GM12878 (cell line): Measurements from ENCODE around the gene CASP8. TPM values are rescaled to one million over a fixed set of nuclear protein-coding genes. Genes with fewer than 3 reads are reported as not detected.

Experiments
- ATF7 ChIP-seq: fragments of 450-650 bp; IDR thresholded peaks from 2 replicates; pipeline ENCODE4 v1.6.1; 2016; ENCODE audit warnings: low read depth, mild to moderate bottlenecking
- CEBPB ChIP-seq, 2 experiments: fragments of 150-350 bp in 1 of 2; IDR thresholded peaks; 2 replicates each; pipeline ENCODE4 v1.6.1; 2012 to 2014; ENCODE audit warnings: low read depth in 2 of 2, low read length in 2 of 2, borderline replicate concordance in 1 of 2, inconsistent platforms in 1 of 2
- EED ChIP-seq: sonication (generic); IDR thresholded peaks from 2 replicates; pipeline ENCODE4 v1.6.1; 2016; ENCODE audit warnings: antibody characterized with exemption, low read depth
- JUNB ChIP-seq: IDR thresholded peaks from 2 replicates; pipeline ENCODE4 v1.6.1; 2016; ENCODE audit warnings: antibody characterized with exemption, mild to moderate bottlenecking
- MEF2B ChIP-seq: fragments of 450-650 bp; IDR thresholded peaks from 2 replicates; pipeline ENCODE4 v1.6.1; 2018; ENCODE audit warnings: mild to moderate bottlenecking, moderate library complexity; ENCODE audit not compliant: partially characterized antibody, poor library complexity, severe bottlenecking
- PAX8 ChIP-seq: fragments of 450-650 bp; IDR thresholded peaks from 2 replicates; pipeline ENCODE4 v1.6.1; 2017; ENCODE audit warnings: mild to moderate bottlenecking, moderate library complexity
- RCOR1 ChIP-seq: conservative IDR thresholded peaks from 2 replicates; pipeline ENCODE4 v1.6.1; 2012; ENCODE audit warnings: low read depth, low read length, improper control_type of control experiment
- TBL1XR1 ChIP-seq: IDR thresholded peaks from 2 replicates; pipeline ENCODE4 v1.6.1; 2012; ENCODE audit warnings: low read depth, low read length, improper control_type of control experiment
- TCF12 ChIP-seq: IDR thresholded peaks from 2 replicates; pipeline ENCODE4 v1.6.1; 2011; ENCODE audit warnings: low read depth, mild to moderate bottlenecking, low read length
- TCF3 ChIP-seq: IDR thresholded peaks from 2 replicates; pipeline ENCODE4 v1.6.1; 2012; ENCODE audit warnings: low read depth, mild to moderate bottlenecking, low read length, borderline replicate concordance; ENCODE audit not compliant: insufficient read depth
- ZBED1 ChIP-seq: IDR thresholded peaks from 2 replicates; pipeline ENCODE4 v1.6.1; 2016; ENCODE audit warnings: borderline replicate concordance
- ZNF217 ChIP-seq: fragments of 450-650 bp; IDR thresholded peaks from 2 replicates; pipeline ENCODE4 v1.6.1; 2017; ENCODE audit warnings: antibody characterized with exemption, mild to moderate bottlenecking
- polyA plus RNA-seq, 11 experiments: library from polyadenylated mRNA; depleted of rRNA in 4 of 11; unstranded in 6 of 11; stranded (reverse) in 5 of 11; fragments of >200 nt; fragmentation: Nextera tagmentation in 4 of 11; fragmentation: Illumina TruSeq in 1 of 11; extraction: Ambion mirVana in 4 of 11; extraction: Trizol in 1 of 11; gene quantifications; 1 replicate in 1 of 11; 2 replicates in 10 of 11; pipeline versions ENCODE4 v1.2.1 to v1.2.3, GENCODE V29; 2011 to 2016; ENCODE audit warnings: inconsistent platforms in 2 of 11, missing spikeins in 2 of 11, low read depth in 1 of 11
- total RNA-seq, 4 experiments: library from RNA; depleted of rRNA in 3 of 4; stranded (reverse); fragments of >200 nt in 3 of 4; fragmentation: Illumina TruSeq in 1 of 4; extraction: Trizol in 1 of 4; gene quantifications; 2 replicates each; pipeline versions ENCODE4 v1.2.1 to v1.2.3, GENCODE V29; 2013 to 2021
- TF ChIP-seq, protein P1 (sequence below): fragments of 450-650 bp; IDR thresholded peaks from 2 replicates; pipeline ENCODE4 v1.6.1; 2017; ENCODE audit warnings: low read depth, mild to moderate bottlenecking, moderate library complexity
- TF ChIP-seq, protein P2 (sequence below), 3 experiments: IDR thresholded peaks in 2 of 3; conservative IDR thresholded peaks in 1 of 3; 2 replicates each; pipeline ENCODE4 v1.5.1; 2011; ENCODE audit warnings: low read depth in 3 of 3, low read length in 3 of 3, mild to moderate bottlenecking in 3 of 3, control low read depth in 2 of 3, moderate library complexity in 2 of 3, inconsistent platforms in 1 of 3, mixed read lengths in 1 of 3; ENCODE audit not compliant: control insufficient read depth in 2 of 3, insufficient read depth in 1 of 3; ENCODE audit errors: extremely low read depth in 1 of 3
- TF ChIP-seq, protein P3 (sequence below): fragments of 450-650 bp; IDR thresholded peaks from 2 replicates; pipeline ENCODE4 v1.6.1; 2016; ENCODE audit warnings: mild to moderate bottlenecking
- TF ChIP-seq, protein P4 (sequence below): IDR thresholded peaks from 2 replicates; pipeline ENCODE4 v1.6.1; 2011; ENCODE audit warnings: mild to moderate bottlenecking, low read depth, low read length, moderate library complexity; ENCODE audit not compliant: insufficient replicate concordance
- TF ChIP-seq, protein P5 (sequence below): IDR thresholded peaks from 2 replicates; pipeline ENCODE4 v1.6.1; 2011; ENCODE audit warnings: low read depth, mild to moderate bottlenecking, low read length, moderate library complexity, borderline replicate concordance; ENCODE audit errors: extremely low read depth
- TF ChIP-seq, protein P6 (sequence below): fragments of 450-650 bp; formaldehyde crosslinking; IDR thresholded peaks from 2 replicates; pipeline ENCODE4 v1.5.0; 2022; ENCODE audit warnings: mild to moderate bottlenecking, missing genetic modification characterization

CASP8 gene
- total and polyA plus RNA-seq, 10 of the 15 experiments (the other 5 are each of a cell fraction or from before 2014, with no cell fraction given), result 18.6 to 54.1 (median 39.9) TPM

DNA sequence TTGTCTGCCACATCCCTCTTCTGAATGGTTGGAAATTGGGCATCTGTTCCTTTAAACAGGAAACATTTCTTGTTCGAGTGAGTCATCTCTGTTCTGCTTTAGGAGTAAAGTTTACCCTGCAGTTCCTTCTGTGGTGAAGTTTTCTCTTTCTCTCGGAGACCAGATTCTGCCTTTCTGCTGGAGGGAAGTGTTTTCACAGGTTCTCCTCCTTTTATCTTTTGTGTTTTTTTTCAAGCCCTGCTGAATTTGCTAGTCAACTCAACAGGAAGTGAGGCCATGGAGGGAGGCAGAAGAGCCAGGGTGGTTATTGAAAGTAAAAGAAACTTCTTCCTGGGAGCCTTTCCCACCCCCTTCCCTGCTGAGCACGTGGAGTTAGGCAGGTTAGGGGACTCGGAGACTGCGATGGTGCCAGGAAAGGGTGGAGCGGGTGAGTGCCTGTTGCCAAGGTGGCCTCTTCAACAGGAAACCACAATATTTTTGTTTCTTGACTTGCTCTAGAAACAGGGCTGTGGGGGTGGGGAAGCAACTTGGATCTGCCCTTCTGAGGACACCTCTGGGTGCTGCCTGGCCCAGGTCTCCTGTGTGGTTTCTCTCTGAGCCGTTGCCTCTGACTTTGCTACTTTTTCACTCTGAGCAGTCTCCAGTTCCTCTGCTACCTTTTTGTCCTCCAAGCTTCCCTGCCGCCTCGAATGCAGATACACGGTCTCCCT, 2.2 kb upstream of the CASP8 start (continued):
- peak in 1 of 2 experiments; percentile 79; a peak in 1 of 4 replicates for TF ChIP-seq CEBPB (IDR thresholded peaks at IDR 0.05; ENCODE audit: borderline replicate concordance in 1 of 2, low read depth in 2 of 2, low read length in 2 of 2)
- TF ChIP-seq, protein P1, sequence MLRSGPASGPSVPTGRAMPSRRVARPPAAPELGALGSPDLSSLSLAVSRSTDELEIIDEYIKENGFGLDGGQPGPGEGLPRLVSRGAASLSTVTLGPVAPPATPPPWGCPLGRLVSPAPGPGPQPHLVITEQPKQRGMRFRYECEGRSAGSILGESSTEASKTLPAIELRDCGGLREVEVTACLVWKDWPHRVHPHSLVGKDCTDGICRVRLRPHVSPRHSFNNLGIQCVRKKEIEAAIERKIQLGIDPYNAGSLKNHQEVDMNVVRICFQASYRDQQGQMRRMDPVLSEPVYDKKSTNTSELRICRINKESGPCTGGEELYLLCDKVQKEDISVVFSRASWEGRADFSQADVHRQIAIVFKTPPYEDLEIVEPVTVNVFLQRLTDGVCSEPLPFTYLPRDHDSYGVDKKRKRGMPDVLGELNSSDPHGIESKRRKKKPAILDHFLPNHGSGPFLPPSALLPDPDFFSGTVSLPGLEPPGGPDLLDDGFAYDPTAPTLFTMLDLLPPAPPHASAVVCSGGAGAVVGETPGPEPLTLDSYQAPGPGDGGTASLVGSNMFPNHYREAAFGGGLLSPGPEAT, result peak; percentile 92
- peak; percentile 43; the same call in 1 of the 2 replicates for TF ChIP-seq TCF3
- peak; percentile 95 for TF ChIP-seq EED
- TF ChIP-seq, protein P2, sequence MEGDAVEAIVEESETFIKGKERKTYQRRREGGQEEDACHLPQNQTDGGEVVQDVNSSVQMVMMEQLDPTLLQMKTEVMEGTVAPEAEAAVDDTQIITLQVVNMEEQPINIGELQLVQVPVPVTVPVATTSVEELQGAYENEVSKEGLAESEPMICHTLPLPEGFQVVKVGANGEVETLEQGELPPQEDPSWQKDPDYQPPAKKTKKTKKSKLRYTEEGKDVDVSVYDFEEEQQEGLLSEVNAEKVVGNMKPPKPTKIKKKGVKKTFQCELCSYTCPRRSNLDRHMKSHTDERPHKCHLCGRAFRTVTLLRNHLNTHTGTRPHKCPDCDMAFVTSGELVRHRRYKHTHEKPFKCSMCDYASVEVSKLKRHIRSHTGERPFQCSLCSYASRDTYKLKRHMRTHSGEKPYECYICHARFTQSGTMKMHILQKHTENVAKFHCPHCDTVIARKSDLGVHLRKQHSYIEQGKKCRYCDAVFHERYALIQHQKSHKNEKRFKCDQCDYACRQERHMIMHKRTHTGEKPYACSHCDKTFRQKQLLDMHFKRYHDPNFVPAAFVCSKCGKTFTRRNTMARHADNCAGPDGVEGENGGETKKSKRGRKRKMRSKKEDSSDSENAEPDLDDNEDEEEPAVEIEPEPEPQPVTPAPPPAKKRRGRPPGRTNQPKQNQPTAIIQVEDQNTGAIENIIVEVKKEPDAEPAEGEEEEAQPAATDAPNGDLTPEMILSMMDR (IDR thresholded peaks at IDR 0.05 in 2 of 3, conservative IDR thresholded peaks at IDR 0.05 in 1 of 3; ENCODE audit: control insufficient read depth in 2 of 3, extremely low read depth in 1 of 3, insufficient read depth in 1 of 3, low read depth in 3 of 3, low read length in 3 of 3), result 0 out of 6 replicates have a peak, but pooled peaks of 1 of the 3 experiments have one; percentile 16
- TF ChIP-seq ATF7, result peak; percentile 81; the same call in 1 of the 2 replicates
- TF ChIP-seq, protein P3, sequence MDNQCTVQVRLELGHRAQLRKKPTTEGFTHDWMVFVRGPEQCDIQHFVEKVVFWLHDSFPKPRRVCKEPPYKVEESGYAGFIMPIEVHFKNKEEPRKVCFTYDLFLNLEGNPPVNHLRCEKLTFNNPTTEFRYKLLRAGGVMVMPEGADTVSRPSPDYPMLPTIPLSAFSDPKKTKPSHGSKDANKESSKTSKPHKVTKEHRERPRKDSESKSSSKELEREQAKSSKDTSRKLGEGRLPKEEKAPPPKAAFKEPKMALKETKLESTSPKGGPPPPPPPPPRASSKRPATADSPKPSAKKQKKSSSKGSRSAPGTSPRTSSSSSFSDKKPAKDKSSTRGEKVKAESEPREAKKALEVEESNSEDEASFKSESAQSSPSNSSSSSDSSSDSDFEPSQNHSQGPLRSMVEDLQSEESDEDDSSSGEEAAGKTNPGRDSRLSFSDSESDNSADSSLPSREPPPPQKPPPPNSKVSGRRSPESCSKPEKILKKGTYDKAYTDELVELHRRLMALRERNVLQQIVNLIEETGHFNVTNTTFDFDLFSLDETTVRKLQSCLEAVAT, result peak; percentile 90
- TF ChIP-seq ZBED1, result peak; percentile 74; the same call in 1 of the 2 replicates
- TF ChIP-seq, protein P4, sequence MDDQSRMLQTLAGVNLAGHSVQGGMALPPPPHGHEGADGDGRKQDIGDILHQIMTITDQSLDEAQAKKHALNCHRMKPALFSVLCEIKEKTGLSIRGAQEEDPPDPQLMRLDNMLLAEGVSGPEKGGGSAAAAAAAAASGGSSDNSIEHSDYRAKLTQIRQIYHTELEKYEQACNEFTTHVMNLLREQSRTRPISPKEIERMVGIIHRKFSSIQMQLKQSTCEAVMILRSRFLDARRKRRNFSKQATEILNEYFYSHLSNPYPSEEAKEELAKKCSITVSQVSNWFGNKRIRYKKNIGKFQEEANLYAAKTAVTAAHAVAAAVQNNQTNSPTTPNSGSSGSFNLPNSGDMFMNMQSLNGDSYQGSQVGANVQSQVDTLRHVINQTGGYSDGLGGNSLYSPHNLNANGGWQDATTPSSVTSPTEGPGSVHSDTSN, result peak; percentile 40
- TF ChIP-seq TBL1XR1, result peak; percentile 93
- peak; percentile 80 for TF ChIP-seq MEF2B
- peak; percentile 34; the same call in 1 of the 2 replicates for TF ChIP-seq PAX8
- TF ChIP-seq, protein P5, sequence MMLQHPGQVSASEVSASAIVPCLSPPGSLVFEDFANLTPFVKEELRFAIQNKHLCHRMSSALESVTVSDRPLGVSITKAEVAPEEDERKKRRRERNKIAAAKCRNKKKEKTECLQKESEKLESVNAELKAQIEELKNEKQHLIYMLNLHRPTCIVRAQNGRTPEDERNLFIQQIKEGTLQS, result no peak
- TF ChIP-seq JUNB, result peak; percentile 76
- TF ChIP-seq RCOR1, result no peak
- TF ChIP-seq, protein P6, sequence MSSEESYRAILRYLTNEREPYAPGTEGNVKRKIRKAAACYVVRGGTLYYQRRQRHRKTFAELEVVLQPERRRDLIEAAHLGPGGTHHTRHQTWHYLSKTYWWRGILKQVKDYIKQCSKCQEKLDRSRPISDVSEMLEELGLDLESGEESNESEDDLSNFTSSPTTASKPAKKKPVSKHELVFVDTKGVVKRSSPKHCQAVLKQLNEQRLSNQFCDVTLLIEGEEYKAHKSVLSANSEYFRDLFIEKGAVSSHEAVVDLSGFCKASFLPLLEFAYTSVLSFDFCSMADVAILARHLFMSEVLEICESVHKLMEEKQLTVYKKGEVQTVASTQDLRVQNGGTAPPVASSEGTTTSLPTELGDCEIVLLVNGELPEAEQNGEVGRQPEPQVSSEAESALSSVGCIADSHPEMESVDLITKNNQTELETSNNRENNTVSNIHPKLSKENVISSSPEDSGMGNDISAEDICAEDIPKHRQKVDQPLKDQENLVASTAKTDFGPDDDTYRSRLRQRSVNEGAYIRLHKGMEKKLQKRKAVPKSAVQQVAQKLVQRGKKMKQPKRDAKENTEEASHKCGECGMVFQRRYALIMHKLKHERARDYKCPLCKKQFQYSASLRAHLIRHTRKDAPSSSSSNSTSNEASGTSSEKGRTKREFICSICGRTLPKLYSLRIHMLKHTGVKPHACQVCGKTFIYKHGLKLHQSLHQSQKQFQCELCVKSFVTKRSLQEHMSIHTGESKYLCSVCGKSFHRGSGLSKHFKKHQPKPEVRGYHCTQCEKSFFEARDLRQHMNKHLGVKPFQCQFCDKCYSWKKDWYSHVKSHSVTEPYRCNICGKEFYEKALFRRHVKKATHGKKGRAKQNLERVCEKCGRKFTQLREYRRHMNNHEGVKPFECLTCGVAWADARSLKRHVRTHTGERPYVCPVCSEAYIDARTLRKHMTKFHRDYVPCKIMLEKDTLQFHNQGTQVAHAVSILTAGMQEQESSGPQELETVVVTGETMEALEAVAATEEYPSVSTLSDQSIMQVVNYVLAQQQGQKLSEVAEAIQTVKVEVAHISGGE, result no peak
- TF ChIP-seq ZNF217, result peak; percentile 63; the same call in 1 of the 2 replicates
- peak; percentile 64; the same call in 1 of the 2 replicates for TF ChIP-seq TCF12
